HepG2 (cell line): Measurements from ENCODE around the gene ACADSB. TPM values are rescaled to one million over a fixed set of nuclear protein-coding genes. Genes with fewer than 3 reads are reported as not detected.

Experiments
- ATAC-seq: fragments of 200-7000 bp; cut with Tn5 transposase; 3 replicates; pipeline ENCODE4 v1.9.1; 2020; ENCODE audit warnings: mild to moderate bottlenecking, moderate library complexity
- BruUV-seq: library from RNA; stranded (reverse); fragments of 400-500 nt; replicated peaks from 2 replicates; lab custom pipeline; 2021; lab: Mats Ljungman, UMichigan
- CTCF ChIA-PET: fragments of 300-600 bp; formaldehyde crosslinking; extraction: SDS; loops from one replicate; lab custom pipeline; 2021; ENCODE audit warnings: low total read pairs, inconsistent platforms, low intra/inter-chr PET ratio; lab: Yijun Ruan, JAX
- POLR2A ChIA-PET: fragments of 350-600 bp; sonication (Branson Sonifier 250); formaldehyde crosslinking; loops from one replicate; lab custom pipeline; 2020; ENCODE audit warnings: antibody characterized with exemption, inconsistent platforms; lab: Yijun Ruan, JAX
- DNase-seq: peaks from one replicate; pipeline ENCODE4 v3.0.0-alpha.2; 2015; ENCODE audit warnings: low spot score
- FAIRE-seq: peaks from 3 replicates; lab custom pipeline; 2011; peaks lifted over from hg19 to GRCh38; lab: Jason Lieb, UNC
- H2AFZ ChIP-seq: one replicate; pipeline ENCODE4 v1.6.1; 2011; ENCODE audit warnings: low read length, inconsistent platforms
- H3K27ac ChIP-seq: fragments of 300-600 bp; 3 replicates; pipeline ENCODE4 v1.8.0; 2011; ENCODE audit warnings: mixed run types, mild to moderate bottlenecking, mixed read lengths, low read length, inconsistent platforms; ENCODE audit not compliant: insufficient read depth; ENCODE audit errors: extremely low read length
- H3K27me3 ChIP-seq, 2 experiments: fragments of 200-600 bp in 1 of 2; 2 replicates in 1 of 2; 3 replicates in 1 of 2; pipeline versions ENCODE4 v1.6.0 to v1.8.0; 2011; ENCODE audit warnings: low read length in 2 of 2, mild to moderate bottlenecking in 2 of 2, moderate library complexity in 2 of 2, inconsistent platforms in 1 of 2; ENCODE audit not compliant: insufficient read depth in 2 of 2, control insufficient read depth in 1 of 2
- H3K36me3 ChIP-seq, 2 experiments: fragments of 200-600 bp in 1 of 2; replicated peaks in 1 of 2; 2 replicates in 1 of 2; 3 replicates in 1 of 2; pipeline versions ENCODE4 v1.5.1 to v1.8.0; 2011; ENCODE audit warnings: low read length in 2 of 2, inconsistent platforms in 1 of 2; ENCODE audit not compliant: insufficient read depth in 2 of 2, control insufficient read depth in 1 of 2
- H3K4me1 ChIP-seq: 2 replicates; pipeline ENCODE4 v1.5.1; 2012; ENCODE audit warnings: low read length, inconsistent platforms; ENCODE audit not compliant: insufficient read depth
- H3K4me2 ChIP-seq: 2 replicates; pipeline ENCODE4 v1.6.0; 2011; ENCODE audit warnings: low read depth, low read length, inconsistent platforms
- H3K4me3 ChIP-seq, 3 experiments: fragments of 200-600 bp in 1 of 3; sonication (generic), shearing (Covaris generic) in 1 of 3; replicated peaks in 1 of 3; 2 replicates each; pipeline ENCODE4 v1.5.1; 2011 to 2016; ENCODE audit warnings: low read length in 3 of 3, inconsistent platforms in 2 of 3, low read depth in 2 of 3, mild to moderate bottlenecking in 2 of 3, control low read depth in 1 of 3, mixed read lengths in 1 of 3; ENCODE audit not compliant: insufficient read depth in 1 of 3
- H3K79me2 ChIP-seq: one replicate; pipeline ENCODE4 v1.6.1; 2011; ENCODE audit warnings: low read length, inconsistent platforms; ENCODE audit not compliant: insufficient read depth
- H3K9ac ChIP-seq: 2 replicates; pipeline ENCODE4 v1.6.0; 2011; ENCODE audit warnings: mild to moderate bottlenecking, low read depth, low read length, inconsistent platforms; ENCODE audit not compliant: insufficient read depth
- H3K9me3 ChIP-seq: 2 replicates; pipeline ENCODE4 v1.5.1; 2012; ENCODE audit warnings: mild to moderate bottlenecking, low read length
- H4K20me1 ChIP-seq: 2 replicates; pipeline ENCODE4 v1.6.0; 2011; ENCODE audit warnings: inconsistent platforms, mild to moderate bottlenecking, low read length, moderate library complexity; ENCODE audit not compliant: insufficient read depth
- ATRX ChIP-seq: sonication (generic); formaldehyde crosslinking; IDR thresholded peaks from 2 replicates; pipeline ENCODE4 v1.4.0; 2020; ENCODE audit warnings: missing genetic modification reagents, borderline replicate concordance
- CENPT ChIP-seq: sonication (generic); formaldehyde crosslinking; IDR thresholded peaks from 2 replicates; pipeline ENCODE4 v1.8.0; 2022; ENCODE audit warnings: low read depth, mild to moderate bottlenecking, moderate library complexity, missing genetic modification reagents
- ELF4 ChIP-seq: sonication (generic); formaldehyde crosslinking; IDR thresholded peaks from 2 replicates; pipeline ENCODE4 v1.5.0; 2020; ENCODE audit warnings: missing genetic modification reagents, mild to moderate bottlenecking, moderate library complexity, borderline replicate concordance
- SP2 ChIP-seq: sonication (generic); formaldehyde crosslinking; IDR thresholded peaks from 2 replicates; pipeline ENCODE4 v1.5.1; 2020; ENCODE audit warnings: mild to moderate bottlenecking, missing genetic modification reagents
- ZBTB3 ChIP-seq: sonication (generic); formaldehyde crosslinking; IDR thresholded peaks from 2 replicates; pipeline ENCODE4 v1.4.0; 2020; ENCODE audit warnings: low read depth, mild to moderate bottlenecking, moderate library complexity, missing genetic modification reagents, borderline replicate concordance
- ZNF737 ChIP-seq: sonication (generic); formaldehyde crosslinking; IDR thresholded peaks from 2 replicates; pipeline ENCODE4 v1.5.0; 2020; ENCODE audit warnings: missing genetic modification reagents, mild to moderate bottlenecking, borderline replicate concordance
- WGBS: methylation state at CpG from one replicate; pipeline ENCODE4 v1.1.6; 2017; ENCODE audit warnings: low lambda C conversion rate; 5-methylcytosine and 5-hydroxymethylcytosine counted together
- in situ Hi-C: cut with HindIII; loops from 2 replicates; pipeline ENCODE4 v1.10.0; 2017; ENCODE audit warnings: low pct_unique_long_range_greater_than_20kb; ENCODE audit not compliant: extremely low pct_ligation_motif_present
- intact Hi-C: fragments of 100-400 bp; cut with micrococcal nuclease; formaldehyde crosslinking; loops from one replicate; pipeline ENCODE4 v1.10.0; 2022; ENCODE audit not compliant: unreplicated experiment
- polyA plus RNA-seq, 8 experiments: library from polyadenylated mRNA; depleted of rRNA in 3 of 8; stranded (reverse) in 7 of 8; unstranded in 1 of 8; fragments of >200 nt; fragmentation: Illumina TruSeq in 4 of 8; extraction: Trizol in 4 of 8; gene quantifications; 2 replicates each; pipeline versions ENCODE4 v1.2.1 to v1.2.3, GENCODE V29; 2011 to 2016; ENCODE audit warnings: low read depth in 4 of 8, missing spikeins in 1 of 8, mixed read lengths in 1 of 8; ENCODE audit not compliant: insufficient read depth in 1 of 8
- total RNA-seq, 5 experiments: library from RNA; depleted of rRNA; stranded (reverse); fragments of >200 nt; fragmentation: Illumina TruSeq; extraction: Trizol; gene quantifications; 2 replicates each; pipeline ENCODE4 v1.2.3, GENCODE V29; 2016; ENCODE audit warnings: low read depth in 1 of 5

Gene ACADSB
- total and polyA plus RNA-seq, 2 of the 13 experiments (the other 11 are each of a cell fraction or from before 2014, with no cell fraction given) = 80.0 to 87.6 TPM

DNA sequence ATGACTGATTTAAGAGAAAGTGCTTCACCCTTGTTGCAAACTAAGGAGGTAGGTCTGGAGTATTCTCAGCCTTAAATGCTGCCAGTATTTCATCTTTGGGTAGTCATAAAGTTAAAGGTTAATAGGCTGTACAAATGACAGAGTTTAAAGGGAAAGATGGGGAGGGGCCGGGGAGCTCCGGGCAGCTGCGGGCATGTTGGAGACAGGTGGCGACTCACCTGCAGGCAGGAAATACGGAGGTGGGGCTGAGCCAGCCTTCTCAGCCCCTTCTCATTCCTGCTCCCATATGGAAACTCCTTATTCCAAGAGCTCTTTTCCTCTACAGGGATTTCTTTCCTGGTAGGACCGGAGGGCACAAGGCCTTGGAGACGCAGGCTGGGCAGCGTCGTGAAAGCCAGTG, 95.1 kb downstream of the ACADSB start:
- in situ Hi-C loops (no loop called here), intact Hi-C loops (no loop called here)
- POLR2A ChIA-PET = no interaction called here
- 48% methylated on average over 9 of the region's 9 CpGs for WGBS
- no peaks in the 10 kb centered on the region for H3K36me3 ChIP-seq
- no peaks in the 10 kb centered on the region for H4K20me1 ChIP-seq
- ATAC-seq (no peak), FAIRE-seq (no peak), DNase-seq (no peak)
- TF ChIP-seq ZBTB3 = no peak
- no peak for TF ChIP-seq ELF4 (CRISPR knock-in tag)
- no peak for TF ChIP-seq ZNF737 (CRISPR knock-in tag)
- no peak for TF ChIP-seq SP2 (CRISPR knock-in tag)
- TF ChIP-seq ATRX (CRISPR knock-in tag) = no peak
- TF ChIP-seq CENPT (CRISPR knock-in tag) = no peak
- peaks cover 0 to 14% of the 10 kb centered on the region in 2 experiments; a peak in 3 of 5 replicates for H3K27me3 ChIP-seq
- H3K9me3 ChIP-seq = no peaks in the 10 kb centered on the region
- H3K4me3 ChIP-seq = no peak overlapping the region
- no peaks in the 10 kb centered on the region for H3K4me1 ChIP-seq
- CTCF ChIA-PET = no interaction called here
- H3K4me2 ChIP-seq = no peak overlapping the region
- no peak overlapping the region for H2AFZ ChIP-seq
- H3K79me2 ChIP-seq = no peaks in the 10 kb centered on the region
- no peak overlapping the region for H3K9ac ChIP-seq
- H3K27ac ChIP-seq = no peak overlapping the region
- BruUV-seq = no TSS peak

Other genes with a start within 250 kb of the ACADSB start
- gene CUZD1, start 163.1 kb upstream of the ACADSB start, total RNA-seq (2016; rRNA removed; fragmentation: Illumina TruSeq; extraction: Trizol) = 0.29 and 0.34 TPM in 2 replicates
- gene CUZD1, start 163.1 kb upstream of the ACADSB start, polyA plus RNA-seq (2011; rRNA removed) = 0.20 and 0.22 TPM in 2 replicates
- gene FAM24B, start 129.4 kb upstream of the ACADSB start, total RNA-seq (2016; rRNA removed; fragmentation: Illumina TruSeq; extraction: Trizol) = 2.5 and 3.0 TPM in 2 replicates
- 1.9 and 2.0 TPM in 2 replicates for gene FAM24B, start 129.4 kb upstream of the ACADSB start, polyA plus RNA-seq (2011; rRNA removed)
- gene FAM24A, start 98.4 kb upstream of the ACADSB start, total RNA-seq (2016; rRNA removed; fragmentation: Illumina TruSeq; extraction: Trizol) = not detected in 2 replicates
- not detected in 2 replicates for gene FAM24A, start 98.4 kb upstream of the ACADSB start, polyA plus RNA-seq (2011; rRNA removed)
- 11.8 and 13.4 TPM in 2 replicates for gene C10orf88, start 54.8 kb upstream of the ACADSB start, total RNA-seq (2016; rRNA removed; fragmentation: Illumina TruSeq; extraction: Trizol)
- 4.2 and 4.6 TPM in 2 replicates for gene C10orf88, start 54.8 kb upstream of the ACADSB start, polyA plus RNA-seq (2011; rRNA removed)
- gene PSTK, start 28.6 kb upstream of the ACADSB start, total RNA-seq (2016; rRNA removed; fragmentation: Illumina TruSeq; extraction: Trizol) = 9.3 and 9.8 TPM in 2 replicates
- 7.5 and 8.2 TPM in 2 replicates for gene PSTK, start 28.6 kb upstream of the ACADSB start, polyA plus RNA-seq (2011; rRNA removed)
- gene IKZF5, start 211 bp upstream of the ACADSB start, total RNA-seq (2016; rRNA removed; fragmentation: Illumina TruSeq; extraction: Trizol) = 3.7 and 4.1 TPM in 2 replicates
- 11.3 and 12.0 TPM in 2 replicates for gene IKZF5, start 211 bp upstream of the ACADSB start, polyA plus RNA-seq (2011; rRNA removed)
- not detected in 2 replicates for gene HMX3, start 127.0 kb downstream of the ACADSB start, total RNA-seq (2016; rRNA removed; fragmentation: Illumina TruSeq; extraction: Trizol)
- not detected in 2 replicates for gene HMX3, start 127.0 kb downstream of the ACADSB start, polyA plus RNA-seq (2011; rRNA removed)
- gene HMX2, start 139.1 kb downstream of the ACADSB start, total RNA-seq (2016; rRNA removed; fragmentation: Illumina TruSeq; extraction: Trizol) = not detected in 2 replicates
- gene HMX2, start 139.1 kb downstream of the ACADSB start, polyA plus RNA-seq (2011; rRNA removed) = not detected in 2 replicates
- gene BUB3, start 145.4 kb downstream of the ACADSB start, total RNA-seq (2016; rRNA removed; fragmentation: Illumina TruSeq; extraction: Trizol) = 174 and 230 TPM in 2 replicates
- gene BUB3, start 145.4 kb downstream of the ACADSB start, polyA plus RNA-seq (2011; rRNA removed) = 184 and 188 TPM in 2 replicates